Left ventricle myocardium superior (tissue), 1 donor: ENCODE data around the gene B3GALNT2. TPM values are rescaled to one million over a fixed set of nuclear protein-coding genes. Genes with fewer than 3 reads are reported as not detected.

Source experiments
- ATAC-seq: fragments of 200-7000 bp; cut with Tn5 transposase; one replicate; pipeline ENCODE4 v1.9.1; 2020; ENCODE audit warnings: mild to moderate bottlenecking, moderate library complexity
- DNase-seq: peaks from one replicate; pipeline ENCODE4 v3.0.0-alpha.2; 2020
- intact Hi-C: fragments of 100-400 bp; cut with micrococcal nuclease; formaldehyde crosslinking; loops from one replicate; pipeline ENCODE4 v1.11.0; 2022
- total RNA-seq: library from RNA; stranded (reverse); fragmentation: NEBNext Ultra II Directional; extraction: Animal tissue kit (Norgen Biotek cat#: 25700); gene quantifications from one replicate; pipeline ENCODE4 v1.2.1, GENCODE V29; 2021
- donor health status: DM: no; HTN: yes; CAD: no; lungs with severe emphysema.

The B3GALNT2 gene
- total RNA-seq, 1 donor from 2014 or later, result 20.7 TPM

DNA sequence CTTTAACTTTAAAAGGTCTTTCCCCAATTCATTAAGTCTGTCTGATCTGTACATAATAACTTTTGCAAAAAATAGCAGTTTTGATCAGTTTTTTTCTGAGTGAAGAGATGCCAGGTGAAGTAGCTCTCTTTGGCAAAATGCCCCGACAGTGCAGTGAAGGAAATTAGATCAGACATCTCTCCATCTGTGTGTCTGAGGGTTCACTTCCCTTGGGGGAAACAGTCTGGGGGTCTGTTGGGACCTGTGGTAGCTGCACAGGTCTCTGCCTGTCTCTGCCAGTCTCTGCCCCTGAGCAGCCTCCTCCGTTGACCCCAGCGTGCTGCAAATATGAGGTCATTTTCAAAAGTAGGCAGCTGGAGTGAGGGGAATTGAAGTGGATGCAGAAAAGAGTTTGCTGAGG lies 82.5 kb downstream of the B3GALNT2 start:
- ATAC-seq (no peak), DNase-seq (no peak)
- intact Hi-C loops, result no loop called here

- intact Hi-C loops, result loop anchor here (10.0 kb wide), 1 partner anchor 82 kb away; no protein-coding TSS in a partner anchor
- peak; percentile 77 for ATAC-seq
- no peak for DNase-seq
These were observed 87.1 kb downstream of the B3GALNT2 start for GRCh38 chr1:235417086-235417697.

DNA sequence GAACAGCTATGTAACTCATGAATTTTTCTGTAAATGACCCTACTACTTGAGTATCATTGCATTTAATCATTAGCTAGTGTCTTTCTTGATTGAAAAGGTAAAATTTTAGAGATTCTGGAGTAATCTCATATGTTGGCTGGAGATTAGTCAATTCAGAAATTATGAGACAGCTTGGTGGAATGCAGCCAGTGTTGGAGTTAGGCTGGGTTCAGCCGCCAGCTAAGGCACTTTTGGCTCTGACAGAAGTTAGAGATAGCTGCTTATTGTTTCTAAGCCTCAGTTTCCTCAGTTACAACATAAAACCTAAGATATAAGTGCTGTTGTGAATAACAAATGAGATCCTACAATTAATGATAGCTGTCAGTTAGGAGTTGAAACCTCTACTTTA lies 87.6 kb downstream of the B3GALNT2 start:
- no peak for ATAC-seq
- DNase-seq, result no peak
- intact Hi-C loops, result loop anchor here (1.0 to 10.0 kb wide), 2 partner anchors 82 to 164 kb away; no protein-coding TSS in a partner anchor

DNA sequence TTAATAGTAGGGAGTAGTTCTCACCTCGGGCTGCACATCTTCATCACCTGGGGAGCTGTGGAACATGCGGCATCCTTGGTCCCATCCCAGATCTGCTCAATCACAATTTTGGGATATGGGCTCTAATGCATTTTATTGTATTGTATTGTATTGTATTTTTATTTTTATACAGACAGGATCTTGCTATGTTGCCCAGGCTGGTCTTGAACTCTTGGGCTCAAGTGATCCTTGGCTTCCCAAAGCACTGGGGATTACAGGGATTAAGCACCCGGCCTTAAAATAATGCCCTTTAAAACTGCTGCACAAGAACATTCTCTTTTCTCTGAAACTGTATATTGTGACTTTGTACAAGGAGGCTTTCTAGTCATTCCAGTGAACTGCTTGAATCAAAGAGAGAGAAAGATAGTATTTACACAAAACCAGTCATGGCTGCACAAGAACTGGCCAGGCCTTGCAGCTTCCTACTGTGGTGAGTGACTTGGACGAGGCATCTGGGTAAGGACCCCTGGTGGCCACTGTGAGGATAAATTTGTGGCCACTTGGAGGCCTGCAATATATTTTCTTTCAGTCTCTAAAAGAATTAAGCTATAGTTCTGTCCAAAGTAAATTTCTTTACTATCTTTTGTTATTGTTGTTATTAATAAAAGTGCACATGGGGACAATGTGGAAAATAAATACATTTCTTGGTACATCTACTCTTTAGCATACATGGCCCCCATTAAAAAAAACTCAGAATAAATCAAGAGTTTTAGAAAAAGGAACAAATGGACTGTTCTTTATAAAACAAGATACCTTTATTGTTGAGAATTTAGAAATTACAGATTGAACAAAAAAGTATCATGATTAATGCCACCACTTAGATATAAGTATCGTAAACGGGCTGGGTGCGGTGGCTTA lies 89.0 kb downstream of the B3GALNT2 start:
- ATAC-seq (peak; percentile 74), DNase-seq (peak; percentile 54)
- intact Hi-C loops, result loop anchor here (10.0 kb wide), 1 partner anchor 80 kb away; no protein-coding TSS in a partner anchor

DNA sequence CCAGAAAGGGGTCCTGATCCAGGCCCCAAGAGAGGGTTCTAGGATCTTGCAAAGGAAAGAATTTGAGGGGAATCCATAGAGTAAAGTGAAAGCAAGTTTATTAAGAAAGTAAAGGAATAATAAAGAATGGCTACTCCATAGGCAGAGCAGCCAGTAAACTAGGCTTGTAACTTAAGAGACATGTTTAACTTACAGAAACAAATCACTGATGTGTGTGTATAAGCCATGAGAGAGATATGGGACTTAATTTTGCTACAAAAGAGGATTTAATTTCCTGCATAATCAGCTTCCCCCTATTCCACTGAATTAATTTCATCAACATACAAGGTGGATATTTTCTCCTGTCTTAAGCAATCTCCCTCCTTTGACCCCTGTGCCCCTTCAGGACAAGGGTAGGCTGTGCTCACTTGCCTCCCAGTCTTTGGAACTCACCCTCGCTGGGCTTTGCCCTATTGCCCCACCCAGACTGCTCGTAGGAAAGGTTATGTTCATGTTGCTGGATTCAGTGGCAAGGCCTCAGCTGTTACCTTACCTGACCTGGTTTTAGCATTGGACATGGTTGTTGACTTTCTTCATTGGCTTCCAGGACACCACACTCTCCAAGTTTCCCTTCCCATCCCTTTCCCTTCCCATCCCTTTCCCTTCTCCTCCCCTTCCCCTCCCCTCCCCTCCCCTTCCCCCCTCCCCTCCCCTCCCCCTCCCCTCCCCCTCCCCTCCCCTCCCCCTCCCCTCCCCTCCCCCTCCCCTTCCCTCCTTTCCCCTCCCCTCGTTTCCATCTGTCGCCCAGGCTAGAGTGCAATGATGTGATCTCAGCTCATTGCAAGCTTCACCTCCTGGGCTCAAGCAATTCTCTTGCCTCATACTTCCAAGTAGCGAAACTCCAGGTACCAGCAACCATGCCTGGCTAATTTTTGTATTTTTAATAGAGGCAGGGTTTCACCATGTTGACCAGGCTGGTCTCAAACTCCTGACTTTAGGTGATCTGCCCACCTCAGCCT lies 92.5 kb downstream of the B3GALNT2 start:
- DNase-seq (no peak), ATAC-seq (peak; percentile 61)
- intact Hi-C loops, result loop anchor here (10.0 kb wide), 1 partner anchor 77 kb away; no protein-coding TSS in a partner anchor

DNA sequence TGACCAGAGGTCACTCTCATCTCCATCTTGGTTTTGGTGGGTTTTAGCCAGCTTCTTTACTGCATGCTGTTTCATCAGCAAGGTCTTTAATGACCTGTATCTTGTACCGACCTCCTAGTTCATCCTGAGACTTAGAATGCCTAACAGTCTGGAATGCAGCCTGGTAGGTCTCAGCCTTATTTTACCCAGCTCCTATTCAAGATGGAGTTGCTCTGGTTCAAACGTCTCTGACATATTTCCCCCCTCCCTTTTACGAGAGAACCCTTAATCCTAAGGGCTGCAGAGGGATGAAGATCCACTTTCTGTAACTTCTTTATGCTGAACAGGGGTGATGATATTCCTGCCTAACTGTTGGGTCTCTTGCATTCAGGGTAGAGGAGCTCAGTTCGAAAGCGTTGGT lies 93.8 kb downstream of the B3GALNT2 start:
- ATAC-seq (no peak), DNase-seq (no peak)
- intact Hi-C loops, result loop anchor here (10.0 kb wide), 1 partner anchor 76 kb away; no protein-coding TSS in a partner anchor

- intact Hi-C loops, result no loop called here
- no peak for DNase-seq
- no peak for ATAC-seq
These were observed 95.0 kb downstream of the B3GALNT2 start for GRCh38 chr1:235409042-235409820.

DNA sequence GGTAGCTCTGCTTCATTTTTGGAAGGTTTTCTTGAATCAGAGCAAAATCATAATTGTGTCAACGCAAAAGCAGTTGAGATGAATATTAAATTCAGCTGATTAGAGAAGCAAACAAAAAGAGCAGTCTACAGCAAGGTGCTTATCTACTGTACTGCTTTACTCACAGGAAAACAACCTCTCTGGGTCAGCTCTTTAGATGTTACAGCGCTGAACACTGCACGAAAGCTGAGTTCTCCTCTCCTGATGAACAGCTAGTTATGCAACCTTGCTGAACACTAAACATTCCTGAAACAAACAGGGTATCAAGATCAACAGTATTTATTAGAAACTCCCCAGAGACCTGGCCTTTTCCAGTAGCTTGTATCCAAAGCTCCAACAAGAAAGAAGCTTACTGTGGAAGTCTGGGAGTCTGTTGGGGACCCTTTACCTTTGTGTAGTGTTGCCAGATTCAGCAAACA lies 95.7 kb downstream of the B3GALNT2 start:
- intact Hi-C loops, result no loop called here
- ATAC-seq, result no peak
- no peak for DNase-seq

- ATAC-seq, result no peak
- intact Hi-C loops, result no loop called here
- DNase-seq, result no peak
These were observed 96.8 kb downstream of the B3GALNT2 start for GRCh38 chr1:235407419-235407818.

DNA sequence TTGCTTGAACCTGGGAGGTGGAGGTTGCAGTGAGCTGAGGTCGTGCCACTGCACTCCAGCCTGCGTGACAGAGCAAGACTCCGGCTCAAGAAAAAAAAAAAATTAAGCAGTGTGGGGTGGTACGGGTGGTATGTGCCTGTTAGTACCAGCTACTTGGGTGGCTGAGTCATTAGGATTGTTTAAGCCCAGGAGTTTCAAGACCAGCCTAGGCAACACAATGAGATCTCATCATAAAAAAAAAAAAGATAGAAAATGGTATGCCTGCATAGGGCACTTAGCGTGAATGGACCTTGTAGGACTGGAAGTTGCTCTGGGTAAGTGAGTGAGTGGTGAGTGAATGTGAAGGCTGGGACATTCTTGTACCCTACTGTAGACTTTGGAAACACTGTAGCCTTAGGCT lies 100.1 kb downstream of the B3GALNT2 start:
- DNase-seq (no peak), ATAC-seq (no peak)
- intact Hi-C loops, result no loop called here

- ATAC-seq (no peak), DNase-seq (no peak)
- intact Hi-C loops, result no loop called here
These were observed 100.7 kb downstream of the B3GALNT2 start for GRCh38 chr1:235403593-235403992.

DNA sequence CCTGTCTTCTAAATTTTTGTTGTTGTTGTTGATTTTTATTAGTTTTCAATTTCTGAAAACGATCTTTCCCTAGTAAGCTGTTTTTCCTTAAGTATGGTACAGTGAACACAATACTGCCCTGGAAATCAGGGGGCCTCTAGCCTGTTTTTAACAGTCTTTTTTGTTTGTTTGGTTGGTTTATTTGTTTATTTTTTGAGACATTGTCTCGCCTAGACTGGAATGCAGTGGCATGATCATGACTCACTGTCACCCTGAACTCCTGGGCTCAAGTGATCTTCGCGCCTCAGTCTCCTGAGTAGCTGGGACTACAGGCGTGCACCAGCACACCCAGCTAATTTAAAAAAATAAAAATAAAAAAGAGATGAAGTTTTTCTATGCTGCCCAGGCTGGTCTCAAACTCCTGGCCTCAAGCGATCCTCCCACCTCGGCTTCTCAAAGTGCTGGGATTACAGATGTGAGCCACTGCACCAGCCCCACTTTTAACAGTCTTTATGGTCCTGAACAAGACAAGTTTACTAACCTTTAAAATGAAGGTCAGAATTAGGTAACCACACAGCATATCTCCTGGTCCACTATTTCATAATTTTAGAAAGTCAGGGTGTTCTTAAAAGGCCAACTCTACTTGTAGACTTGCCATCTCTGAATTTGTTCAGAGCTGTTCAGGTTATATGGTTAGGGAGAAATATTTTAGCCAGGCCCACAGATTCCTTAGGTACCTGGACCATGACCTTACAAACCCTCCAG lies 101.6 kb downstream of the B3GALNT2 start:
- intact Hi-C loops, result no loop called here
- ATAC-seq (no peak), DNase-seq (no peak)

GRCh38 chr1:235401251-235401650 lies 103.0 kb downstream of the B3GALNT2 start:
- no peak for ATAC-seq
- DNase-seq, result no peak
- intact Hi-C loops, result no loop called here

Other genes starting within 250 kb of the B3GALNT2 start
- gene ARID4B, start 176.3 kb downstream of the B3GALNT2 start, total RNA-seq, result 18.3 TPM
- gene GGPS1, start 175.9 kb downstream of the B3GALNT2 start, total RNA-seq, result 29.8 TPM
- gene TBCE, start 137.0 kb downstream of the B3GALNT2 start, total RNA-seq, result 18.7 TPM
- gene GNG4, start 145.3 kb upstream of the B3GALNT2 start, total RNA-seq, result not detected